Measurements from ENCODE around the gene MVB12B.

The MVB12B gene

GRCh38 chr9:126411948-126412284 is 85.3 kb downstream of the MVB12B start:
- DNase-seq = no peak

- DNase-seq = no peak
These were observed 86.3 kb downstream of the MVB12B start for GRCh38 chr9:126412905-126413304.

GRCh38 chr9:126413391-126414068 is 86.9 kb downstream of the MVB12B start:
- DNase-seq = no peak

GRCh38 chr9:126415741-126416370 is 89.2 kb downstream of the MVB12B start:
- no peak for DNase-seq

- DNase-seq = no peak
These were observed 90.4 kb downstream of the MVB12B start for GRCh38 chr9:126417043-126417442.

GRCh38 chr9:126417684-126418083 is 91.1 kb downstream of the MVB12B start:
- no peak for DNase-seq

- DNase-seq = no peak
These were observed 92.0 kb downstream of the MVB12B start for GRCh38 chr9:126418608-126419007.

GRCh38 chr9:126419475-126419874 is 92.8 kb downstream of the MVB12B start:
- no peak for DNase-seq

GRCh38 chr9:126420135-126420534 is 93.5 kb downstream of the MVB12B start:
- no peak for DNase-seq

- DNase-seq = no peak
These were observed 94.3 kb downstream of the MVB12B start for GRCh38 chr9:126420643-126421564.

- DNase-seq = no peak
These were observed 95.2 kb downstream of the MVB12B start for GRCh38 chr9:126421567-126422428.

GRCh38 chr9:126423142-126423915 is 96.7 kb downstream of the MVB12B start:
- DNase-seq = peak in 1 of 2 donors; percentile 1

GRCh38 chr9:126423916-126424185 is 97.2 kb downstream of the MVB12B start:
- DNase-seq = no peak

- no peak for DNase-seq
These were observed 97.9 kb downstream of the MVB12B start for GRCh38 chr9:126424511-126424910.

- peak in 1 of 2 donors; percentile 24 for DNase-seq
These were observed 102.0 kb downstream of the MVB12B start for GRCh38 chr9:126428534-126429175.

GRCh38 chr9:126429190-126429589 is 102.6 kb downstream of the MVB12B start:
- DNase-seq = no peak

GRCh38 chr9:126430124-126430523 is 103.5 kb downstream of the MVB12B start:
- no peak for DNase-seq

GRCh38 chr9:126431077-126431742 is 104.6 kb downstream of the MVB12B start:
- DNase-seq = no peak

GRCh38 chr9:126432659-126433058 is 106.0 kb downstream of the MVB12B start:
- DNase-seq = no peak

GRCh38 chr9:126435105-126435504 is 108.5 kb downstream of the MVB12B start:
- no peak for DNase-seq

- no peak for DNase-seq
These were observed 109.0 kb downstream of the MVB12B start for GRCh38 chr9:126435626-126436025.

All from CD4-positive, alpha-beta T cell treated with Interleukin-4 for 1 hour (primary cell).